ENCODE data around the gene MXRA7.
"Not testable (repeated sequence)": the region's sequence is repeated elsewhere in the genome, so short reads cannot be mapped to it uniquely, and the experiment has no call there.

Gene MXRA7

DNA sequence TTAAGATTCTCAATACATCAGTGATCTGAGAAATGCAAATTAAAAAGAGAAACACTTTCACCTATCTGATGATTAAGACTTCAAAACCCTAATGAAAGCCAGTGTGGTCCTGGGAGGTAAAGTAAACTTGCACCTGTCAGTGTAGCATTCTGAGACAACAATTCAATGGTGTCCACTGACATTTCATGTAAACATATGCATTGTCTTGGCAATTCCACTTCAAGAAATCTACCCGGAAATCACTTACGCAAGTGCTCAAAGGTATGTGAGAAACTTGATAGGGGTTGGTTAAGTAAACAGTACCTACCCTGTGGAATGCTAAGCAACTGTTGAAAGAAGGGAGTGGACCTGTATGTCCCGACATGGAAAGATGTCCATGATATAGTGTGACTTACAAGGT lies 69.3 kb downstream of the MXRA7 start:
- no peak for DNase-seq

DNA sequence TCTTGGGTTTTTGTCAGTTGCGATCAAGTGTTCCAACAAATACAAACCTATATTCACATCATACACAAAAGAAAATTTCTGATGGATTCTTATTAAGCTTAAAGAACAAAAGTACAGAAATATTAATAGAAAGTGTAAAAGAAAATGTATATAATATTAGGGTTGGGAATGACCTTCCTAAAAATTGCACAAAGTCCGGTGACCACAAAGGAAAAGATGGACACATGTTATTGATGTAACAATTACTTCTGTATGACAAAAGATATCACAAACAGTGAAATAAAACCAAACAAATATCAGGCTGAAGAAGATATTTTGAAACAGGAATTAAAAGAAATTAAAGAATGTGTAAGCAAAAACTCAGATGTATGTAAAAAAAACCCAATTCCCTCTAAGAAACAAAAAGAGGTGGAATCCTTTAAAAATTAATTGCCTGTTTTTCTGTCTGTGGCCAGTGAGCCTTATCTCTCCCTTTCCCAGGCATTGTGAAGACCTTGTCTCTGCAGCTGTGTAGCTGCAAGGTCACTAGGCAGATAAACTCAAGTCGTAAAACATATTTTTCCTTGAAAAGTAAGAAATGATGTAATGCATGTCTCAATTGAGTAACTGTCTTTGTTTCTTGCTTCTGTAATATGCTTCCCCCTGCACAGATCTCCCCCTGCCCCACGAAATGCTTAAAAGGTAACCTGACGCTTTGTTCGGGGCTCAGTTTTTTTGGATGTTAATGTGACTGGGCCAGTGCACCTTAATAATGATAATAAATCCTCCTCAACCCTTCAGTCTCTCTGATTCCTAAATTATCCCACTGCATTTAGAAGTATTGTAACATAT lies 70.0 kb downstream of the MXRA7 start:
- DNase-seq = no peak

DNA sequence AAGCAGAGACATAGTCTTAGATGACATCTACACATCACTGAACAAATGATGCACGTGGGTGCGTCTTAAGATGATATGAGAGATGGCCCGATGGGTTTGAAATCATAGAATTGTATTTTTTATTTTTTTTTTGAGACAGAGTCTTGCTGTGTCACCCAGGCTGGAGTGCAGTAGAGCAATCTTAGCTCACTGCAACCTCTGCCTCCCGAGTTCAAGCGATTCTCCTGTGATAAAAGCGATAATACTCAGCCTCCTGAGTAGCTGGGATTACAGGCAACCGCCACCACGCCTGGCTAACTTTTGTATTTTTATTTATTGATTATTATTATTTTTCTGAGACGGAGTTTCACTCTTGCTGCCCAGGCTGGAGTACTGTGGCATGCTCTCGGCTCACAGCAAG lies 72.5 kb downstream of the MXRA7 start:
- no peak for DNase-seq

DNA sequence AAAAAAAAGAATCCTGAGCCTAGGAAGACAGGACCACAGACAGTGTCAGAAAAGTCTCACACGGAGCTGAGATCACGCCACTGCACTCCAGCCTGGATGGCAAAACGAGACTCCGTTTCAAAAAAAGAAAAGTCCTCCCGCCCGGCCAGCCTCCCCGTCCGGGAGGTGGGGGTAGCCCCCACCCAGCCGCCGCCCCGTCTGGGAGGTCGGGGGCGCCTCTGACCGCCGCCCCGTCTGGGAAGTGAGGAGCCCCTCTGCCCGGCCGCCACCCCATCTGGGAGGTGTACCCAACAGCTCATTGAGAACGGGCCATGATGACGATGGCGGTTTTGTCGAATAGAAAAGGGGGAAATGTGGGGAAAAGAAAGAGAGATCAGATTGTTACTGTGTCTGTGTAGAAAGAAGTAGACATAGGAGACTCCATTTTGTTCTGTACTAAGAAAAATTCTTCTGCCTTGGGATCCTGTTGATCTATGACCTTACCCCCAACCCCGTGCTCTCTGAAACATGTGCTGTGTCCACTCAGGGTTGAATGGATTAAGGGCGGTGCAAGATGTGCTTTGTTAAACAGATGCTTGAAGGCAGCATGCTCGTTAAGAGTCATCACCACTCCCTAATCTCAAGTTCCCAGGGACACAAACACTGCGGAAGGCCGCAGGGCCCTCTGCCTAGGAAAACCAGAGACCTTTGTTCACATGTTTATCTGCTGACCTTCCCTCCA lies 74.1 kb downstream of the MXRA7 start:
- not testable (repeated sequence) for DNase-seq

DNA sequence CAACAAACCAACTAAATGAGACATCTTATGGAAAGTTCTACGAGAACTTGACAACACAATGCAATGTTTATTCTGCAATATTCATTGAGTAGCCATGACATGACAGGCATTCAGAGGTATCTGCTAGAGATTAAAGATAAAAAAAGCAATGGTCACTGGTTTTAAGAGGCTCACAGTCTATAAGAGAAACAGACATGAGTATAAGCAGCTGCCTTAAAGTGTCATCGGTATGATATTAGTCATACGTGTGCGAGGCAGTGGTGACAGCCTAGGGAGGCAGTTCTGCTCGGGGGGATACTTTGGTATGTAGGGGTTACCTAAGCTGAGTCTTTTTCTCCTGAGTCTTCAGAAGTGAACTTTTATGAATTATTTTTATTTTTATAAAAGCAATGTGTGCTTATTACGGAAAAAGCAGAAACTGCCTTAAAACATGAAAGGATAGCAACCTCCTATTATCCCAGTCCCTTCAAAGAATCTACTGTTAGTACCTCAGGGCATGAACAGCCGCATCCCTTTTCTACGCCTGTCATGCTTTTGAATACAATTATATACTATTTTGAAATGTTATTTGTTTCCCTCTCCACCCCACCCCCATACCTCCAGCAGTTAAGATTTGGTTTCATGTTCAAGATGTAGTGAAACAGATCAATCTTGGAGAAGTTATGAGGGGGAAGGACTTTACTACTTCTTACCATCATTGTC lies 75.0 kb downstream of the MXRA7 start:
- no peak for DNase-seq

DNA sequence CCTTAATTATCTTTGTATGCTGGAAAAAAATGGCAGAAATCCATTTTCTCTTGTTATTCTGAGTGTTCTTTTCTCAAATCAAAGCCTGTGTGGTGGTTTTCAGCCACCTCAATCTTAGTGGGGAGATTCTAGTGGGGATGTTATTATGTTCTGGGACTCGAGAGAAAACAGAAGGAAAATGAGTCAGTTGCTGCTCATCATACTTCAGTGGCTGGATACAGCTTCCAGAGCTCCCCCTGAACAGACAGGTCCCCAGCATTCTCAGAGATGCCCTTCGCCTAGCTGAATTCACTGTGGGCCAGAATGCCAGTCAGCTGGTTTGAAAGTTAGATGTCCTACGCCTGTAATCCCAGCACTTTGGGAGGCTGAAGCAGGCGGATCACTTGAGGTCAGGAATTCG lies 75.7 kb downstream of the MXRA7 start:
- DNase-seq = no peak

DNA sequence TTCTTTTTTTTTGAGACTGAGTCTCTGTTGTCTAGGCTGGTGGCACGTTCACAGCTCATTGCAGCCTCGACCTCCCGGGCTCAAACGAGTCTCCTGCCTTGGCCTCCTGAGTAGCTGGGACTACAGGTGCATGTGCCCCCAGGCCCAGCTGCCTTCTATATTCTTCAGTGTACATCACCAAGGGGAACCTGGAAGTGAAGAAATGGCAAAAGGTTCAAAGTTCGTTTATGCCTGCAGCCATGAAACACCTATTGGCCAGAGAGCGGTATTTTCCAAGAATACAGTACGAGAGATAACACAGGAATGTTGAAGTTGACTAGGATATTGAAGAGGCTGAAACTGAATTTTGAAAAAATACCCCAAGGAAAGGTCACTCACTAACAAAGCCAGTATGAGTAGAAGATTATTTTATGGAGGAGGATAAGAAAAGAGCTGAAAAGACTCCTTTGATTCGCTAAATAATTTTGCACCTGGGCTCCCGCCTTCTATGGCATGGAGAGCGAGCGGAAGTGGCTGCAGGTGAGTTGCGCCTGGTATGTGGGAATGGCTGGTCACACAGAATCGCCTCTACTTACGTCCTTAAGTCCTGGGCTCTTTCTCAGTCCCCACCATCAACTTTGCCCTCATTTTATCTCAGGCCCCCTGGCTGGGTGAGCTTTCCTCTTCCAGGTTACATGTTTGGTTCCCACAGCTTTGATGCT lies 77.0 kb downstream of the MXRA7 start:
- no peak for DNase-seq

DNA sequence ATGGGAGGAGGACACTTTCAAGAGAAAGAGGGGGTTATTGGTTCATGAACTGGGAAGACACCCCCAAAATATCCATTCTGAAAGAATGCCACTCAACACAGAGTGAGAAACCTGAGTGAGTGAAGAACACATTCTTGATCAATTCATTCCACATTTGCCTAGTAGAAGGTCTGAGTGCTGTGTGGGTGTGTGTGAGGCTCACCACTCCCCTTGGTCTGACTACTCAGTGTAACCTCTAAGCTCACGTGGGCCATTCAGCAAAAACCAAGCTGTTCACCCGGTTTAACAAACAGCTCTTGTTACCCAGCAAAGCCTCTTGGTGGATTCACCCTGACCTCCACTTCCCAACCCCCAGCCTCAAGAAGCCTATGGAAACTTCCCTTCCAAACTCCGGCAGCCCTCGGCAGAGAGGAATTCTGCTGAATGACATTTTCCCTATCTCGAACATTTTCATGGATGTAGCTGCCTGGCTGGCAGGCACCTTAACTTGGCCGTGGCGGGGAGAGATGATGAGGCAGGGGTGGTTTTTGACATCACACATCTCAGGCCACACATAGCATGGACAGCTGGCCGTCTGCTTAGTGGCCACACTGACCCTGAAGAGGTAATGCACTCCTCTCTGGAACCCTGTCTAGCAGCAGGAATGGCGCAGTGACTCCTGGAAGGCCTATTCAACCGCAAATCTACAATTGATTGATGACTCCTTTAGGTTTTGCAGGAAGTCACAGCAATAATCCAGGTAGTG lies 78.8 kb downstream of the MXRA7 start:
- DNase-seq = no peak

DNA sequence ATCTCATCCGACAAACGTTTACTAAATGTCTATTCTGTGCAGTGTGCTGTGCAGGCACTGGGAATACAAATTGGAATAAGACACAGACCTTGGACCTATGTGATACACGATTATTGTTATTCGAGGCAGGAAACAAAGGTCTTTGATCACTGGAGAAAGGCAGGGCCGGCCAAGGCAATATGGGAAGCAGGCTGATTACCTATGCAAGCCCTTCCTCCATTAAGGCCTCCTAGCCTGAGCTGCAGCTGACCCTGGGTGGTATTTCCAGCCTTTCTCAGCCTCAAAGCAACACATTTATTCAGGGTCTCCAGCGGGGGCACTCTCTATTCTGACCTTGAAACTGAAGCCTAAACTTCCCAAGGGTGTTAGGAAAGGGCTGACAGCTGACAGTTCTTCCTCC lies 80.6 kb downstream of the MXRA7 start:
- DNase-seq = no peak

Measured in activated CD4-positive, alpha-beta T cell treated with anti-CD3 and anti-CD28 coated beads for 48 hours (primary cell).